Activated CD4-positive, CD25-positive, alpha-beta regulatory T cell treated with anti-CD3 and anti-CD28 coated beads, Interleukin-2, amount 50 U/mL, for 24 hours (primary cell): ENCODE data around the gene HMGCL.
"Not testable (repeated sequence)": the region's sequence is repeated elsewhere in the genome, so short reads cannot be mapped to it uniquely, and the experiment has no call there.

Experiments used
- ATAC-seq, 2 donors: fragments of 150-1000 bp; cut with Tn5 transposase; one replicate each; pipeline ENCODE4 v1.10.0; 2021; ENCODE audit warnings: mild to moderate bottlenecking in 1 of 2, moderate library complexity in 1 of 2

Gene HMGCL

GRCh38 chr1:23825076-23825761 is at the start of gene HMGCL:
HMGCL (minus strand) TSS chr1:23825429; CDS start chr1:23825415, 14 bp downstream.
- ATAC-seq: peak; percentile 90 to 92

GRCh38 chr1:23872421-23872820 is 47.2 kb upstream of the HMGCL start:
- no peak for ATAC-seq

- no peak for ATAC-seq
Observed at GRCh38 chr1:23869051-23869450, 43.8 kb upstream of the HMGCL start.

GRCh38 chr1:23868557-23869016 is 43.4 kb upstream of the HMGCL start:
- ATAC-seq: no peak

GRCh38 chr1:23867895-23868556 is 42.8 kb upstream of the HMGCL start, which contains the start of gene FUCA1:
FUCA1 (minus strand) TSS chr1:23868290; CDS start chr1:23868286, 4 bp downstream.
- peak; percentile 99 for ATAC-seq

GRCh38 chr1:23867542-23867894 is 42.3 kb upstream of the HMGCL start:
- no peak for ATAC-seq

GRCh38 chr1:23865543-23865930 is 40.3 kb upstream of the HMGCL start:
- no peak for ATAC-seq

- no peak for ATAC-seq
Observed at GRCh38 chr1:23864801-23865542, 39.7 kb upstream of the HMGCL start.

- no peak for ATAC-seq
Observed at GRCh38 chr1:23862640-23863039, 37.4 kb upstream of the HMGCL start.

GRCh38 chr1:23854568-23854967 is 29.3 kb upstream of the HMGCL start:
- no peak for ATAC-seq

- ATAC-seq: not testable (repeated sequence)
Observed at GRCh38 chr1:23853124-23853523, 27.9 kb upstream of the HMGCL start.

- ATAC-seq: not testable (repeated sequence)
Observed at GRCh38 chr1:23851406-23851805, 26.2 kb upstream of the HMGCL start.

GRCh38 chr1:23848673-23849616 is 23.7 kb upstream of the HMGCL start:
- ATAC-seq: no peak

GRCh38 chr1:23847482-23848095 is 22.4 kb upstream of the HMGCL start:
- not testable (repeated sequence) for ATAC-seq

- no peak for ATAC-seq
Observed at GRCh38 chr1:23845163-23845562, 19.9 kb upstream of the HMGCL start.

- ATAC-seq: no peak
Observed at GRCh38 chr1:23843644-23844043, 18.4 kb upstream of the HMGCL start.

GRCh38 chr1:23838401-23838866 is 13.2 kb upstream of the HMGCL start:
- ATAC-seq: peak; percentile 98 to 99

GRCh38 chr1:23837908-23838307 is 12.7 kb upstream of the HMGCL start:
- ATAC-seq: no peak

GRCh38 chr1:23836037-23836436 is 10.8 kb upstream of the HMGCL start:
- ATAC-seq: no peak

- ATAC-seq: not testable (repeated sequence)
Observed at GRCh38 chr1:23834156-23834555, 8.9 kb upstream of the HMGCL start.

GRCh38 chr1:23827717-23828116 is 2.5 kb upstream of the HMGCL start:
- ATAC-seq: no peak

- not testable (repeated sequence) for ATAC-seq
Observed at GRCh38 chr1:23826590-23826989, 1.4 kb upstream of the HMGCL start.
